Measurements from ENCODE around the gene LACRT.

LACRT gene

GRCh38 chr12:54631988-54632728, 2.5 kb downstream of the LACRT start:
- DNase-seq, result no peak

GRCh38 chr12:54631551-54631950, 3.1 kb downstream of the LACRT start:
- DNase-seq, result no peak

- DNase-seq, result no peak
Measured at GRCh38 chr12:54629925-54630324, 4.8 kb downstream of the LACRT start.

GRCh38 chr12:54628186-54628846, 6.4 kb downstream of the LACRT start:
- DNase-seq, result no peak

GRCh38 chr12:54627304-54627703, 7.4 kb downstream of the LACRT start:
- DNase-seq, result no peak

GRCh38 chr12:54625598-54625997, 9.1 kb downstream of the LACRT start:
- DNase-seq, result no peak

- DNase-seq, result no peak
Measured at GRCh38 chr12:54624315-54625279, 10.1 kb downstream of the LACRT start.

- DNase-seq, result no peak
Measured at GRCh38 chr12:54622463-54623183, 12.1 kb downstream of the LACRT start.

- no peak for DNase-seq
Measured at GRCh38 chr12:54616933-54617680, 17.6 kb downstream of the LACRT start.

- DNase-seq, result no peak
Measured at GRCh38 chr12:54612225-54612750, 22.4 kb downstream of the LACRT start.

- no peak for DNase-seq
Measured at GRCh38 chr12:54611715-54612149, 23.0 kb downstream of the LACRT start.

- DNase-seq, result no peak
Measured at GRCh38 chr12:54608769-54609168, 25.9 kb downstream of the LACRT start.

- DNase-seq, result no peak
Measured at GRCh38 chr12:54608156-54608555, 26.5 kb downstream of the LACRT start.

- no peak for DNase-seq
Measured at GRCh38 chr12:54606556-54606955, 28.1 kb downstream of the LACRT start.

- no peak for DNase-seq
Measured at GRCh38 chr12:54605138-54605970, 29.3 kb downstream of the LACRT start.

GRCh38 chr12:54604436-54604835, 30.3 kb downstream of the LACRT start:
- no peak for DNase-seq

GRCh38 chr12:54603872-54604271, 30.8 kb downstream of the LACRT start:
- no peak for DNase-seq

- no peak for DNase-seq
Measured at GRCh38 chr12:54603173-54603814, 31.4 kb downstream of the LACRT start.

- DNase-seq, result no peak
Measured at GRCh38 chr12:54602661-54603060, 32.0 kb downstream of the LACRT start.

- DNase-seq, result no peak
Measured at GRCh38 chr12:54601841-54602240, 32.9 kb downstream of the LACRT start.

Data from NCI-H2107 (cell line).